ENCODE results near the gene PTPRN2. TPM values are rescaled to one million over a fixed set of nuclear protein-coding genes. Genes with fewer than 3 reads are reported as not detected.

The PTPRN2 gene
- polyA plus RNA-seq, 4 donors, result 1.6 to 11.7 (median 4.0) TPM

DNA sequence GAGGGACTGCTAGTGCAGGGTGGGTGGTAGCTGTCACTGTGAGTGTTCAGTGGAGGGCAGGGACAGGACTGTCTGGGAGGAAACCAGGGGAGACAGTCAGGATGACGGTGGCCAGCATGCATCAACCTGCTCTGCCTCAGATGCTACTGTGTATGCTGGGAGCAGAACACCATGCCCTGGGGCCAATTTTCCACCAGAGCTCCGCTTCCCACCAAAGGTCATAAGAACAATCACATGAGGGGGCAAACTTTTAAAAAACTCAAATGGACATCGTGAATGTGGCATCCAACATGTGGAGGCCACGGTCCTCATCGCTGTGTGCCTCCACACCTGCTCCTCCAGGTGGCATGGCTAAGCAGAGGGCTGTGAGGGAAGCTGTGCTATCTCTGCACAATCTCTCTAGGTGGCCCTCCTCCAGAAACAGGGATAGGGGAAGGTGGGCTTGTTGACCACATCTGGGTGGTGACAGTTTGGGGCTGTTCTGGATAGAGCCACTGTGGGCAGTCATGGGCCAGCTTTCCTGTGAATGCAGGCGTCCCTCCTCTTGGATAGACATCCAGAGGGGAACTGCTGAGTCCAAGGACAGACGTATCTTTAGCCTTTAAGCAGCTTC, 411.0 kb downstream of the PTPRN2 start:
- WGBS, 3 donors, result 80 to 83% (median 80%) methylated on average over 7 of the region's 7 CpGs
- Histone ChIP-seq H3K4me1 (ENCODE audit: control insufficient read depth in 3 of 3, insufficient read depth in 2 of 3, low read depth in 1 of 3, low read length in 2 of 3) (no peaks in the 10 kb centered on the region), H3K9me3 (ENCODE audit: control insufficient read depth in 2 of 2, insufficient read depth in 1 of 2, low read depth in 1 of 2, low read length in 1 of 2) (peaks cover 0 to 37% of the 10 kb centered on the region in 2 donors), H3K27me3 (ENCODE audit: control insufficient read depth in 3 of 3, insufficient read depth in 3 of 3, low read length in 3 of 3) (no peaks in the 10 kb centered on the region), H3K4me3 (ENCODE audit: low read depth in 1 of 3, low read length in 3 of 3) (no peak overlapping the region), H3K27ac (ENCODE audit: low read depth in 1 of 3, low read length in 2 of 3) (no peak overlapping the region), H3K36me3 (ENCODE audit: control insufficient read depth in 3 of 3, insufficient read depth in 2 of 3, low read depth in 1 of 3, low read length in 3 of 3) (no peaks in the 10 kb centered on the region)
- FAIRE-seq (no peak), DNase-seq (no peak)

DNA sequence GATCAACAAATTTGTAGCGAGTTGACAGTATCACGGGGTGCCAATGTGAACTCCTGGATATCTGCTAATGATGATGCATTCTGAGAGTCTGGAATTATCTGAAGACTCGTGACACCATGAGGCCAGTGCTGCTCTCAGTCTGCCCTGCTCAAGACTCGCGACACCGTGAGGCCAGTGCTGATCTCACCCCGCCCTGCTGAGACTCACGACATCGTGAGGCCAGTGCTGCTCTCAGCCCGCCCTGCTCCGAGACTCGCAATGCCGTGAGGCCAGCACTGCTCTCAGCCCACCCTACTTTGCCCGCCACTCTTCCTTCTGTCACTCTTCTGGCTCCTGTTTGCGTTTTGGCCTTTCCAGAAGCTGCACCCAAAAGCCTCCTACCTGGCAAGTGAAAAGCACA, 411.8 kb downstream of the PTPRN2 start:
- Histone ChIP-seq H3K36me3 (ENCODE audit: control insufficient read depth in 3 of 3, insufficient read depth in 2 of 3, low read depth in 1 of 3, low read length in 3 of 3) (no peaks in the 10 kb centered on the region), H3K27me3 (ENCODE audit: control insufficient read depth in 3 of 3, insufficient read depth in 3 of 3, low read length in 3 of 3) (no peaks in the 10 kb centered on the region), H3K9me3 (ENCODE audit: control insufficient read depth in 2 of 2, insufficient read depth in 1 of 2, low read depth in 1 of 2, low read length in 1 of 2) (peaks cover 0 to 37% of the 10 kb centered on the region in 2 donors), H3K4me3 (ENCODE audit: low read depth in 1 of 3, low read length in 3 of 3) (no peak overlapping the region), H3K27ac (ENCODE audit: low read depth in 1 of 3, low read length in 2 of 3) (no peak overlapping the region), H3K4me1 (ENCODE audit: control insufficient read depth in 3 of 3, insufficient read depth in 2 of 3, low read depth in 1 of 3, low read length in 2 of 3) (no peaks in the 10 kb centered on the region)
- FAIRE-seq (no peak), DNase-seq (no peak)
- WGBS, 3 donors, result 88 to 93% (median 90%) methylated on average over 15 of the region's 15 CpGs

DNA sequence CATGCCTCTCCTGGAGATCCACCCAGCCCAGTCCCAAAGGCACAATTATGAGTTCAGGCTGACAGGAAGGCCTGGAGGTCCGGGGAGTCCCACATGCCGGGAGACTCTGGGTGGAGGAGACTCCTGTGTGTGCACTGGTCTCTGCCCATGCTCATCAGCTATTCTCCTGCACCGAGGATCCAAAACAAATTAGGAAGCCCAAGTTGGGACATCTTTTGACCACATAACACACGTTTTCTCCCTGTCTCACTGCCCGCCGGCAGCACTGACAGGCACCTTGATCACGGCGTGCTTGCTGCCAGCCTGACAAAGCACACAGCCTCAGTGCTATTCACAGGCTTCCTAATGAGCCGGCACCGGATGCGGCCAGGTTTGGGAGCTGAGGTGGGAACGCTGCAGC, 412.7 kb downstream of the PTPRN2 start:
- no peaks in the 10 kb centered on the region for H3K36me3 ChIP-seq (ENCODE audit: control insufficient read depth in 3 of 3, insufficient read depth in 2 of 3, low read depth in 1 of 3, low read length in 3 of 3)
- no peaks in the 10 kb centered on the region for H3K27me3 ChIP-seq (ENCODE audit: control insufficient read depth in 3 of 3, insufficient read depth in 3 of 3, low read length in 3 of 3)
- H3K4me3 ChIP-seq (ENCODE audit: low read depth in 1 of 3, low read length in 3 of 3), result no peak overlapping the region
- peaks cover 0 to 40% of the 10 kb centered on the region in 2 donors for H3K9me3 ChIP-seq (ENCODE audit: control insufficient read depth in 2 of 2, insufficient read depth in 1 of 2, low read depth in 1 of 2, low read length in 1 of 2)
- no peak overlapping the region for H3K27ac ChIP-seq (ENCODE audit: low read depth in 1 of 3, low read length in 2 of 3)
- H3K4me1 ChIP-seq (ENCODE audit: control insufficient read depth in 3 of 3, insufficient read depth in 2 of 3, low read depth in 1 of 3, low read length in 2 of 3), result no peaks in the 10 kb centered on the region
- no peak for FAIRE-seq
- no peak for DNase-seq
- 89 to 92% (median 91%) methylated on average over 12 of the region's 12 CpGs for WGBS, 3 donors

DNA sequence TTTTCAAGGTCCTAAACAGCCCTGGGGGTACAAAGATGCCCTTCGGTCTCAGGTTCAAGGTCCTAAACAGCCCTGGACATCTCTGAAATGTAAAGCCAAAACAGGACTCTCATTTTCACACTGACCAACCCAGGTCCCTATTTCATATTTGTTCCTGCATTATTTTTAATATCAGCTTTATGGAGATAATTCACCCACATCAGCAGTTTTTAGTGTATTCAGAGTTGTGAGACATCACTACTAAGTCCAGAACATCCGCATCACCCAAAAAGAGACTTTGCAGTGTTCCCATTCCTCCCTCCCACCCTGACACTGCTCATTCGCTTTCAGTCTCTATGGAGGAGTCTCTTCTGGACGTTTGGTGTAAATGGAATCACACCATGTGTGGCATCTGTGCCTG, 420.2 kb downstream of the PTPRN2 start:
- H3K4me3 ChIP-seq (ENCODE audit: low read depth in 1 of 3, low read length in 3 of 3), result no peak overlapping the region
- no peaks in the 10 kb centered on the region for H3K36me3 ChIP-seq (ENCODE audit: control insufficient read depth in 3 of 3, insufficient read depth in 2 of 3, low read depth in 1 of 3, low read length in 3 of 3)
- H3K27ac ChIP-seq (ENCODE audit: low read depth in 1 of 3, low read length in 2 of 3), result no peak overlapping the region
- WGBS, 3 donors, result 69 to 78% (median 74%) methylated on average over 4 of the region's 4 CpGs
- no peak for FAIRE-seq
- H3K9me3 ChIP-seq (ENCODE audit: control insufficient read depth in 2 of 2, insufficient read depth in 1 of 2, low read depth in 1 of 2, low read length in 1 of 2), result peaks cover 0 to 59% of the 10 kb centered on the region in 2 donors
- DNase-seq, result no peak
- no peaks in the 10 kb centered on the region for H3K4me1 ChIP-seq (ENCODE audit: control insufficient read depth in 3 of 3, insufficient read depth in 2 of 3, low read depth in 1 of 3, low read length in 2 of 3)
- no peaks in the 10 kb centered on the region for H3K27me3 ChIP-seq (ENCODE audit: control insufficient read depth in 3 of 3, insufficient read depth in 3 of 3, low read length in 3 of 3)

DNA sequence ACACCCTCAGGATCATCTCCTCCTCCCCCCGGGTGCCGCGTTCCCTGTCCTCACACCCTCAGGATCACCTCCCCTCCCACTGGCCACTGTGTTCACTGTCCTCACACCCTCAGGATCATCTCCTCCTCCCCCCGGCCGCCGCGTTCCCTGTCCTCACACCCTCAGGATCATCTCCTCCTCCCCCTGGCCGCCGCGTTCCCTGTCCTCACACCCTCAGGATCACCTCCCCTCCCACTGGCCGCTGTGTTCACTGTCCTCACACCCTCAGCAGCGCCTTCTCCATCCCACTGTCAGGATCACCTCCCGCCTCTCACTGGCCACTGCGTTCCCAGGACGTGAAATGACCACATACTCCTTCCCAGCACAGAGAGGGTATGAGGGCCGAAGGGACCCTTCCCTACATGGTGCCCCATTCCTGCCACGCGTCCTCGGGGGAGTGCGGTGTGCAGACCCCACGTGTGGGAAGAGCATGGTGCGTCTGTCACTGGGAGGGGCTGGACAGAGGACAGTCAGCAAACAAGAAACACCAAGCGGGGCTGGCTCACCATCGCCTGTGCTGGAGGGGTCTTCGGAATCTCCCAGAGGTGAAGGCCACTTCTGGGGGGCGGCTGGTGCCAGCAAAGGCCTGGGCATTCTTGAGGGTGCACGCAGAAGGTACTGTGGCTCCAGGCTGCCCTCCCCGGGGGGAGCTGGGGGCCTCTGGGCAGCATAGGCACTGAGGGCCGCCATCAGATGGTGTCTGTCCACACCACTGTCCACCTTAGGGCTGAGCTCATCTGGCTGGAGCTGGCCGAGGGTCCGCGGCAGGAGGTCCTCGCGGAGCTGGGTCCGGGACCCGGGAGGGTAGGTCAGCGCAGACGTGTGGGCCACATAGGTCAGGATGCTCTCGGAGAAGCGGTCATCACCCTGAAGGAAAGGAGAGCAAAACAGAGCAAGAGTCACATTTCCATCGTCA, 421.0 kb downstream of the PTPRN2 start:
- Histone ChIP-seq H3K9me3 (ENCODE audit: control insufficient read depth in 2 of 2, insufficient read depth in 1 of 2, low read depth in 1 of 2, low read length in 1 of 2) (peaks cover 0 to 63% of the 10 kb centered on the region in 2 donors), H3K4me3 (ENCODE audit: low read depth in 1 of 3, low read length in 3 of 3) (no peak overlapping the region), H3K36me3 (ENCODE audit: control insufficient read depth in 3 of 3, insufficient read depth in 2 of 3, low read depth in 1 of 3, low read length in 3 of 3) (no peaks in the 10 kb centered on the region), H3K27ac (ENCODE audit: low read depth in 1 of 3, low read length in 2 of 3) (no peak overlapping the region), H3K27me3 (ENCODE audit: control insufficient read depth in 3 of 3, insufficient read depth in 3 of 3, low read length in 3 of 3) (no peaks in the 10 kb centered on the region), H3K4me1 (ENCODE audit: control insufficient read depth in 3 of 3, insufficient read depth in 2 of 3, low read depth in 1 of 3, low read length in 2 of 3) (no peaks in the 10 kb centered on the region)
- FAIRE-seq (no peak), DNase-seq (no peak)
- WGBS, 3 donors, result 86 to 91% (median 89%) methylated on average over 40 to 41 of the region's 41 CpGs

DNA sequence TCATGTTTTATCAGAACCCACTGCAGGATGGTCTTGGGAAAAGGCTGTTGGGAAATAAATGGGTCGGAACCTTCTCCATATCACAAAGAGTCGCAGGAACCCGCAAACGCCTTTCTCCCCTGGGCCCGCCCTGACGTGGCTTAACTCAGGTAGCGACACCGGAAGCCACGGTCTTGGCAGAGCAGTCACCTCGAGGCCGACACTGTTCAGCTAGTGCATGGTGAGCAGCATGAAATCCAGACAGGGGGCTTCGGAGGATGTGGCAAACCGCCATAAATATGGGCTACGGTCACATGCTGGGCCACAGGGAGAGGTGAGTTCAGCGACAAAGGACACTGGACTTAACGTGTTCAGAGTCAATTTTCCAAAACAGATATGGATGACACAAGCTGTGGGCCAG, 421.9 kb downstream of the PTPRN2 start:
- Histone ChIP-seq H3K4me1 (ENCODE audit: control insufficient read depth in 3 of 3, insufficient read depth in 2 of 3, low read depth in 1 of 3, low read length in 2 of 3) (no peaks in the 10 kb centered on the region), H3K27me3 (ENCODE audit: control insufficient read depth in 3 of 3, insufficient read depth in 3 of 3, low read length in 3 of 3) (no peaks in the 10 kb centered on the region), H3K9me3 (ENCODE audit: control insufficient read depth in 2 of 2, insufficient read depth in 1 of 2, low read depth in 1 of 2, low read length in 1 of 2) (peaks cover 0 to 63% of the 10 kb centered on the region in 2 donors), H3K36me3 (ENCODE audit: control insufficient read depth in 3 of 3, insufficient read depth in 2 of 3, low read depth in 1 of 3, low read length in 3 of 3) (no peaks in the 10 kb centered on the region), H3K27ac (ENCODE audit: low read depth in 1 of 3, low read length in 2 of 3) (no peak overlapping the region), H3K4me3 (ENCODE audit: low read depth in 1 of 3, low read length in 3 of 3) (no peak overlapping the region)
- DNase-seq (no peak), FAIRE-seq (no peak)
- 89 to 91% (median 89%) methylated on average over 16 of the region's 16 CpGs for WGBS, 3 donors

DNA sequence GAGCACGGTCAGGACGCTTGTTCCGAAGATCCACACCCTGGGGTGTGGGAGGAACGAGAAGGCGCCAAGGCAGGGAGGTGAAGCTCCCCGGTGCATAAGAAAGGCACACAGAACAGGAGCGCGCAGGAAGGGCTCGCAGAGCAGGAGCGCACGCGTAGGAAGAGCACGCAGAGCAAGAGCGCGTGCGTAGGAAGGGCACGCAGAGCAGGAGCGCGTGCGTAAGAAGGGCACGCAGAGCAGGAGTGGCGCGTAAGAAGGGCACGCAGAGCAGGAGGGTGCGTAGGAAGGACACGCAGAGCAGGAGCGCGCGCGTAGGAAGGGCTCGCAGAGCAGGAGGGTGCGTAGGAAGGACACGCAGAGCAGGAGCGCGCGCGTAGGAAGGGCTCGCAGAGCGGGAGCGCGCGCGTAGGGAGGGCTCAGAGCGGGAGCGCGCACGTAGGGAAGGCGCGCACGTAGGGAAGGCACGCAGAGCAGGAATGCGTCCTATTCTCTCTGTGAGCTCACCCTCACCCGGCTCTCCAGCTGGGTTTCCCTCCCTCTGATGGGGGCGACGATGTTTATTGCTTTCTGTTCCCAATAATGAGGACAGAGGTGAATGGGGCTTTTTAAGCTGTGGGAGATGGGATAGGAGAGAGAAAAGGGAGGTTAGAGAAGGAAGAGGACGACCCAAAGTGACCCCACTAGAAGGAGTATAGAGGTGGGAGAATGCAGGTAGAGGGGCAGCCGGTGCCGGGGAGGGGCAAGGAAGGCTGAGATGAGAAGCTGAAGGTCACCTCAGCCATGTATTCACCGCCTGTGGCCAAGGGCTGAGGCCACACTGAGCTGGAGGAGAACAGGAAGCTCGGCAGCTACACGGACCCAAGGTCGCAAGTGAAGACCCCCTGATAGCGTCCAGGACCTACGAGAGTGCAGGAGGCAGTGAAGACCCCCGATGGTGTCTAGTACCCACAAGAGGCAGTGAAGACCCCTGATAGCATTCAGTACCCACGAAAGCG, 423.2 kb downstream of the PTPRN2 start:
- 61 to 78% (median 77%) methylated on average over 48 to 67 of the region's 67 CpGs for WGBS, 3 donors
- Histone ChIP-seq H3K36me3 (ENCODE audit: control insufficient read depth in 3 of 3, insufficient read depth in 2 of 3, low read depth in 1 of 3, low read length in 3 of 3) (no peaks in the 10 kb centered on the region), H3K27me3 (ENCODE audit: control insufficient read depth in 3 of 3, insufficient read depth in 3 of 3, low read length in 3 of 3) (no peaks in the 10 kb centered on the region), H3K4me1 (ENCODE audit: control insufficient read depth in 3 of 3, insufficient read depth in 2 of 3, low read depth in 1 of 3, low read length in 2 of 3) (no peaks in the 10 kb centered on the region), H3K9me3 (ENCODE audit: control insufficient read depth in 2 of 2, insufficient read depth in 1 of 2, low read depth in 1 of 2, low read length in 1 of 2) (peaks cover 0 to 66% of the 10 kb centered on the region in 2 donors), H3K27ac (ENCODE audit: low read depth in 1 of 3, low read length in 2 of 3) (no peak overlapping the region), H3K4me3 (ENCODE audit: low read depth in 1 of 3, low read length in 3 of 3) (no peak overlapping the region)
- DNase-seq (no peak), FAIRE-seq (no peak)

DNA sequence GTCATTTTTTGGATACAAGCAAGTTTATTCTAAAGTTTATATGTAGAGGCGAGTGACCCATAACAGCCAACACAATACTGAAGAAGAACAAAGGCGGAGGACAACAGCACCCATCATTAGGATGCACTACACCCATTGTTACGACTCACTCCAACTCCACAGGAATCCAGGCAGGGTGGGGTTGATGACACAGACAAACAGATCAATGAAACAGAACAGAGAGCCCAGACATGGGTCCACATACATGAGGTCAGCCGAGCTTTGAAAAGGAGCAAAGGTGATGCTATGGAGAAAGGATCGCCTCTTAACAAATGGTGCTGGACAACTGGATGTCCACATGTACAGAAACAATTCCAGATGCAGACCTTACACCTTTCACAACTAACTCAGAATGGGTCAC, 426.4 kb downstream of the PTPRN2 start:
- H3K36me3 ChIP-seq (ENCODE audit: control insufficient read depth in 3 of 3, insufficient read depth in 2 of 3, low read depth in 1 of 3, low read length in 3 of 3), result no peaks in the 10 kb centered on the region
- FAIRE-seq (no peak), DNase-seq (no peak)
- no peaks in the 10 kb centered on the region for H3K4me1 ChIP-seq (ENCODE audit: control insufficient read depth in 3 of 3, insufficient read depth in 2 of 3, low read depth in 1 of 3, low read length in 2 of 3)
- H3K27me3 ChIP-seq (ENCODE audit: control insufficient read depth in 3 of 3, insufficient read depth in 3 of 3, low read length in 3 of 3), result no peaks in the 10 kb centered on the region
- no peak overlapping the region for H3K27ac ChIP-seq (ENCODE audit: low read depth in 1 of 3, low read length in 2 of 3)
- peaks cover 0 to 61% of the 10 kb centered on the region in 2 donors for H3K9me3 ChIP-seq (ENCODE audit: control insufficient read depth in 2 of 2, insufficient read depth in 1 of 2, low read depth in 1 of 2, low read length in 1 of 2)
- 78 to 89% (median 87%) methylated on average over 5 of the region's 5 CpGs for WGBS, 3 donors
- no peak overlapping the region for H3K4me3 ChIP-seq (ENCODE audit: low read depth in 1 of 3, low read length in 3 of 3)
